EH (cell line): ENCODE results near the gene VCPKMT.
"Not testable (repeated sequence)": the region's sequence is repeated elsewhere in the genome, so short reads cannot be mapped to it uniquely, and the experiment has no call there.

Source experiments
- DNase-seq: peaks from one replicate; pipeline ENCODE4 v3.0.0-alpha.2; 2015; ENCODE audit warnings: low read depth

VCPKMT gene

GRCh38 chr14:50092006-50092555 lies 24.3 kb downstream of the VCPKMT start:
- DNase-seq, result no peak

GRCh38 chr14:50091240-50091913 lies 25.0 kb downstream of the VCPKMT start:
- no peak for DNase-seq

GRCh38 chr14:50089208-50089607 lies 27.2 kb downstream of the VCPKMT start:
- no peak for DNase-seq

GRCh38 chr14:50088731-50089130 lies 27.6 kb downstream of the VCPKMT start:
- peak; percentile 15 for DNase-seq

GRCh38 chr14:50088117-50088515 lies 28.3 kb downstream of the VCPKMT start:
- no peak for DNase-seq

GRCh38 chr14:50087341-50088116 lies 28.8 kb downstream of the VCPKMT start:
- no peak for DNase-seq

- no peak for DNase-seq
Observed at GRCh38 chr14:50086321-50086711, 30.1 kb downstream of the VCPKMT start.

- DNase-seq, result peak; percentile 92
Observed at GRCh38 chr14:50085570-50086320, 30.6 kb downstream of the VCPKMT start.

- DNase-seq, result no peak
Observed at GRCh38 chr14:50084666-50085065, 31.7 kb downstream of the VCPKMT start.

GRCh38 chr14:50083467-50084337 lies 32.7 kb downstream of the VCPKMT start:
- DNase-seq, result no peak

GRCh38 chr14:50082784-50083466 lies 33.4 kb downstream of the VCPKMT start:
- DNase-seq, result no peak

GRCh38 chr14:50082308-50082742 lies 34.0 kb downstream of the VCPKMT start:
- no peak for DNase-seq

- DNase-seq, result not testable (repeated sequence)
Observed at GRCh38 chr14:50079103-50079502, 37.3 kb downstream of the VCPKMT start.

GRCh38 chr14:50073663-50074062 lies 42.7 kb downstream of the VCPKMT start:
- not testable (repeated sequence) for DNase-seq

GRCh38 chr14:50072395-50072794 lies 44.0 kb downstream of the VCPKMT start:
- no peak for DNase-seq

GRCh38 chr14:50070840-50071548 lies 45.4 kb downstream of the VCPKMT start:
- DNase-seq, result no peak

GRCh38 chr14:50070230-50070629 lies 46.1 kb downstream of the VCPKMT start:
- DNase-seq, result no peak

- no peak for DNase-seq
Observed at GRCh38 chr14:50069325-50069724, 47.0 kb downstream of the VCPKMT start.

GRCh38 chr14:50068496-50068895 lies 47.9 kb downstream of the VCPKMT start:
- no peak for DNase-seq
